GM18861 (cell line): ENCODE results near the gene STX18.

Source experiments
- ATAC-seq: cut with Tn5 transposase; IDR thresholded peaks from one replicate; pipeline ENCODE4 v1.9.1; 2021; ENCODE audit not compliant: unreplicated experiment

Gene STX18

DNA sequence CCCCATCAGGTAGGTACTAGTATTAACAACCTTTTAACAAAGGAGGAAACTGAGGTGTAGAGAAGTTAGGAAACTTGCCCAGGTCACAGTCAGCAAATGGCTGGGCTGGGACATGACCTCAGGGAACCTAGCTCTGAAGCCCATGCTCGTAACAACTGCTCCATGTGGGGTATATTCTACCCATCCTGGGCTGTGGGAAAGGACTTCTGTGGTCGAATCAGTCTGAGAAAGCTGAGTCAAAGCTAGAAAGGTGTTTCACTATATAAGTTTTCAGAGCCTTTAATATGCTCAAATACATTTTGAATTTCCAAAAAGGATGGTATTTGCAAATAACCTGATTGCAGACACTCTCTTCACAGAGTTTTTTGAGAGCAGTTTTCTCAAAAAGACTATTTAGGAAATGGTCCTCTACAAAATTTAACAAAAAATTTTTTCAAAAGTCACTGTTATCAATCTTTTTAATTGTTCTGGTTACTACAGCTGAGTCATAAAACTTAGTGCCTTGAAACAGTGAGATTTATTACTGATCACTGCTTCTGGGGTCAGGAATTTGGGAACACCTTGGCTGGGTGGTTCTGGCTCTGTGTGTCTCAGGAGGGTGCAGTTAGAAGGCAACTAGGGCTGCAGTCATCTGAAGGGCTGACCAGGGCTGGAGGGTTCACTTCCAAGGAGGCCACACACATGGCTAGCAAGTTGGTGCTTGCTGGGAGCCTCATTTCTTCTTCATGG is 101.4 kb downstream of the STX18 start:
- ATAC-seq: peak; percentile 58

GRCh38 chr4:4439782-4440181 is 102.1 kb downstream of the STX18 start:
- ATAC-seq: no peak

DNA sequence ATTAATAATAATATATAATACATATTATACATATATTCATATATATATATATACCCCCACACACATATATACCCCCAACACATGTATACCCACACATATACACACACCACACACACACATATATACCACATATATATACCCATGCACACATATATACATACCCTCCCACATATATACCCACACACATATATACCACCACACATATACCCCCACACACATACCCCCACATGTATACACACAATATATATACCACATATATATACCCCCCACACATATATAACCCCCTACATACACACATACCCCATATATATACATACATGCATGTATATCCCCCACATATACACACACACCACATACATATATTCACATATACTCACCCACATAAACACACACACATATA is 103.0 kb downstream of the STX18 start:
- no peak for ATAC-seq

GRCh38 chr4:4437798-4438470 is 103.9 kb downstream of the STX18 start:
- no peak for ATAC-seq

DNA sequence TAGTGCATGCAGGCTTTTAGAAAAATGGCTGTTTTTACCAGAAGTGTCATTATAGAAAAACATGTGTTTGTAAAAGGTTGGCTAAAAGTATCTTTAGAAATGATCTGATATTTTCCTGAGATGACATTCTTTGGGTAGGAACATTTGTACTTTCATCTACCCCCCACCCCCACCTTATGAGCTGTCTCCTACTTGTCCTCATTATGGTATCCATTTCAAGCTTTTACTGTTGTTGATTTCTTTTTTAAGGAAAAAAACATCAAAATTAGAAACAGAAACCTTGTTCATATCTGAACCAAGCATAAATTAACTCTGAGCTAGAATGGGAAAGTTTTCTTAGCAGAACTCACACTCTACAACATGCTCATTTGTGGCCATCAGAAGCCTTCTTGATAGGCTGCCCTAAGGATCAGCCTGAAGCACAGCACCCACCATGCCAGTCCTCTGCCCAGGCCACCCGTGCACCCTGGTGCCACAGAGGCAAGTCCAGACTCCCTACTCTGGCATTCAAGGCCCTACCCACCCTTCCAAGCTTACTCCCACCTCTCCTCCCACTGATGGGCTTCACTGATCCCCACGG is 105.5 kb downstream of the STX18 start:
- ATAC-seq: no peak

DNA sequence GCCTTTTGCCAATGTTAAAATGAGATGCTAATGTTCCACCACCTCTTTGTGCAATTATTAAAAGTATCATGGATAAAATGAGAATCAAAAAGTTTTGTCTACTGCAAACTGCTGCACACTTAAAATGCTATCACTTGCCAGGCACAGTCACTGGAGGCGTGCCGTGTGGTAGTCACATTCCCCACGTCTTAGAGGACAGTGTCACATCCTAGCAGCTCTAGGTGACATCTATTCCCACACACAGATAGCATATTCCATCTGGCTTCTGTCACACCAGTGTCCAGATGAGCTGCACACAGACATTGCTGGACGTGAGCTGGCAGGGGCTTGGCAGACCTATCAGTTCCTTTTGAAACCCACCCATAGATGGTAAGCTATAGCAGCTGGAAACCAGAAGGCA is 107.9 kb downstream of the STX18 start:
- ATAC-seq: no peak

- no peak for ATAC-seq
Measured at GRCh38 chr4:4432341-4433125, 109.3 kb downstream of the STX18 start.

DNA sequence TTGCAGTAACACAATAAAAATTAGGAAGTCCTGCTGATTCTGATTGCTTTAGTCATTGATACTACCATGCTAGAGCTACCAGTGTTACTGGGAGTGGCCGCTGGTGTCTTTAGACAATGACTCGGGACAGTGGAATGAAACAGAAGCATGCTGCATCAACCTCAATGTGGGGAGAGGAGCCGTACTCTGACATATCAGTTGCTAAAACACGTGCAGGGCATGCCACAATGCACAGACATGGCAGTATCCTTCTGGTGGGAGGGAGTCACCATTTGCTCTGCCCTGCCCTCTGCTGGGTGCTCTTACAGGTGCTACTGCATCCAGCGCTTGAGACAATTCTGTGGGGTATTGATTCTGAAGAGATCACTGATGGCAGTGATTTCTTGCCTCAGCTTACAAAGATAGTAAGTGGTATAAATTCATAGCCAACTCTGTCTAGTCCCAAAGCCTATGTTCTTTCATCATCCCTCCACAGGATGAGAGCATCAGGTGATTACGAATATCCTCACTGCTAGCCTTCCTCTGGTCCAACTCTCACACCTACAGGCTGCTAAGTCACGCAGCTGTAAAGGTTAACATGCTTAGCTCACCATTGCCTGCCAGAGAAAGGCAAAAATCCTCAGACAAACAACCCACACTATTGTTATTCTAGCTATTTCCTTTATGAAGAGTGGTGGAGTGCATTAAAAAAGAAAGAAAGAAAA is 111.2 kb downstream of the STX18 start:
- ATAC-seq: peak; percentile 73

DNA sequence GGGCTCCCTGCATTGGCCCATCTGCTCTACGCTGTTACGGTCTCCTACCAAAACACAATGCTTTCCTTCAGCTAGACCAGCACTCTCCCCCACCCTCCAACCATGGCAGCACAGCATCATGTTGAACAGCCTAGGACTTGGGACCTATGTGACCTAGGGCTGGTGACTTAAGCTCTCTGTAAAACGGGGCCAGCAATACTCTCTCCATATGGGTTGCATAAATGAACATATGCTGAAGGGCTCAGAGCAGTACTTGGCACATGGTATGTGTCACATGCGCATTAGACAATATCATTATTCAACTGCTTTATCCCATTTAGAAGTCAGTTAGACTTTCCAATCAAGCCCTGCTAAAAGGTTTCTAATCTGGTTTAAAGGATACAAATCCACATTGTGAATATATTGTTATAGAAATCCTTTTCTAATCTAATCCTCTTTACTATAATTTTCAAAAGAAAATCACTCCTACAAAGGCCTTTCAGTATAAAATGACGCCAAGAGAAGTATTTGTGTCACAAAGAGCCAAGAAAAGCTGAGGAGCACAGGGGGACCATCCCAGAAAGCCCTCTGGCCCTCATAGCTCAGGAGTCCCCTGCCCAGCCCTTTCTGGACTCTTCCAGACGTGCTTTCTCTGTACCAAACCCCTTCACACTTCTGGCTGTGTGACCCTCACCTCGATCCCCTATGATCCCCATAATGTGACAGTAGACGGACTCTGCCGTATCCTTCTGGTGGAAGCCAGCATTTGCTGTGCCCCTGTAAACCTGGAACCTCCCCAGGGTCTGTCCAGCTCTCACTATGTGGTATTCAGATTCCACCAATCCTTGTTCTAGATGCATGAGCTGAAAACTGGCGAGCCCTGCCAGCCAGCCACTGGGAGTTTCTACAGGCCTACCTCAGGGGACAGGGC is 112.6 kb downstream of the STX18 start:
- ATAC-seq: no peak

GRCh38 chr4:4427886-4428285 is 114.0 kb downstream of the STX18 start:
- ATAC-seq: no peak

DNA sequence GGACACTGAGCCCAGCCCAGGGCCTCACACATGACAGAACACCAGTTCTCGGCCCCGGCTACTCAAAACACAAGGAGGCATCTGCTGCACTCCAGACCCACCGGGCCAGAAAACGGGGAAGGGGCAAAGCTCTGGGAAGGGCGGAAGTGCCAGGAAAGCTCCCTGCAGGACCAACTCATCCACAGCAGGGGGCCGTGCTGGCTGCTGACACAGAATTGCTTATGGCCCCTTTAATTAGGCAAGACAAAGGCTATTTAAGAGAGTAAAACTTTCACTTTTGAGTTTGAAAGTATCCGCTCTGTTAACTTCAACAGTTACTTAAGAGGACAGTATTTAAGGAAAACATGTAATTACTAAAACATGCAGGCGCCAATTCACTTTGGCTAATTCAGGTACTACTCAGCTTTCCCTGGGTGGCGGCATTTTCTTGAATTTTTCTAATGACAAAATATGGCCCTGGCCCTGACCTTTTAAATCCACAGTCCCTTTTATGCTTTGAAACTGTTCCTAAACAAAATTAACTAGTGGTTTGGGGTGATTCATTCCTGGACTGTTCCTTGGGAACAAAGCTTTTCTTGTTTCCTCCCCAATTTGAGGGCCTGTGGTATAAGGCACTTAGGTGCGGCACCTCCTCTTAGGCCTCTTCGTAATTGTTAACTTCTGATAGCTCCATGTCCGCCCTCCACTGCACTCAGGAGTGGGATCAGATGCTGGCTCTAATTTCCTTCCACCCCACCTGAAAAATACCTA is 114.6 kb downstream of the STX18 start:
- ATAC-seq: no peak

DNA sequence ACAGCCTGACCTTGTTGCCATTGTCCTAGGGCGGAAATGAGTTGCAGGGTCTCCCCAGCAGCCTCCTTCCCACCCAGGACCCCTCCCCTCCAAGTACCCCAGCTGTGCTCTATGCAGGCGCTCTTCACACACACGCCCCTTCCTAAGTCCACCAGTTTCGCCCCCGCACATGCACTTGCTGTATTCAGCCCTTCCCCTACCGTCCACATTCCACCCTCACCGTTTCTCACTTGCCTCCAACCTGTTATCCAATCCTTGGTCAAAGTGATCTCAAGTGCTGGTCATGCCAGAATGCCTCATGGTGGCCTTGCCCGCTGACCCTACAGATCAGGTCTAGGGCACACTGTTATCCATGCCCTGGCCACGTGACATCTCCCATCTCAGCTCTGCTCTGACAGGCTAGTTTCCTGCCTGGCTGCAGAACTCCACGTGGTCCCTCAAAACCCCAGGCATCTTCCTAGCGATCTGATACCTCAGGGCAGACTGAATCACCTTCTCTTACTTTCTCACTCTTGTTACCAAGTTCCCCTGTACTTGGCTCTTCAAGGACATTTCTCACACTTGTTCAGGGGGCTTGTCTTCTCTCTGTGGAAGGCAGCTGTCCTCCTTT is 115.2 kb downstream of the STX18 start:
- ATAC-seq: no peak

DNA sequence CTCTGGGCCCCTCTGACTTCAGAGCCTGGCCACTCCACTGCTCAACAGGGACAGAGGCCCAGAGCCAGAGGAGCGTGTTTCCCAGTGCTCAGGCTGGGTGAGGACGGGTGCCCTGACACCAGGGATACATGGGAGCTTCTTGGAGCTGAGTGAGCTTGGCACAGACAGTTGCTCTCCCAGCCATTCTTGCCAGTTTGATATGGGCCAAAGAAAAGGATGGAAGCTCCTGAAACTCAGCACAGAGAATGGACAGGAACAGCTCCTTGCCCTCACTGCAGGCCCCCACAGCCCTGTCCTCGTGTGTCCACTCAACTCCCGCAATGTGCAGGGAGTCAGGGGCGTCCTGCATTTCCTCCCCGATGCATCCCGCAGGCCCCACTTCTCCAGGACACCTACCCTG is 116.2 kb downstream of the STX18 start:
- ATAC-seq: no peak

- no peak for ATAC-seq
Measured at GRCh38 chr4:4425119-4425690, 116.6 kb downstream of the STX18 start.

- ATAC-seq: no peak
Measured at GRCh38 chr4:4424499-4425115, 117.2 kb downstream of the STX18 start.

DNA sequence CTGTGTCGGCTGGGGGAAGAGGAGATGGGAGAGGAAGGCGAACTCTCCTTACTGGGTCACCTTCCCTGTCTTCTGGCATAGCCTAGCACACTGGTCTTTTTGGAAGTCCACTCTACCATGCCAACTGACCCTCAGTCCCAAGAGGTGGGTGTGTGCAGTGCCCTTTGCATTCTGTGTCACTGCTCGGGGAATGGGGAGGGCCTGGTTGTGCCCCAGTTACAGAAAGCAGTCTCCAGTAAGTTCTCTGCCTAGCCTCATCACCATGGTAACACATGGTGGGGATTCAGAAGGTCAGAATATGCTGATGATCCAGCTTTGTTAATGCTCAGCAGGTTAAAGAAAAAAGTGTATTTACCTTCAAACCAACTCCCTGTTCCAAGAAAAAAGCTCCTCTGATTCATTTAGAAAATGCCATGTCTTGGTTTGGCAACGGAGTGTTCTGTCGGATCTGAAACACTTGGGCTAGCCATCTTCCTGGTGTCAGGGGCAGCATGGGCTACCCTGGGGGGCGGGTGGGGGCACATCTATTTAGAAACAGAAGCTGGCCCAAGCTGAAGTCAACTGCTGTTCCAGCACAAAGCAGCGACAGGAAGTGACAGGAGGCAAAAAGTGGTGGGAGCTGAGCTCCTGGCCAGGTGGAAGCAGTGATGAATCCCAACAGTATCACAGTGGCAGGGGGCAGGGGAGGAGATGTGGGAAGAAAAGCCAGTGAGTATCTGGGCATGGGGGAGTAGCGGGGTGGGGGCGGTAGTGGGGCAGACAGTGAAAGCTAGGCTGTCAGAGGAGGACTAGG is 117.9 kb downstream of the STX18 start:
- ATAC-seq: no peak

- no peak for ATAC-seq
Measured at GRCh38 chr4:4422856-4423499, 118.9 kb downstream of the STX18 start.
